Neural cell (in vitro differentiated cells): Measurements from ENCODE around the gene NBEAL1. TPM values are rescaled to one million over a fixed set of nuclear protein-coding genes. Genes with fewer than 3 reads are reported as not detected.
"Not testable (repeated sequence)": the region's sequence is repeated elsewhere in the genome, so short reads cannot be mapped to it uniquely, and the experiment has no call there.

Source experiments
- H2AFZ ChIP-seq: fragments of 200-600, 300-800 bp; sonication (generic), shearing (Covaris generic); 2 replicates; pipeline ENCODE4 v1.6.0; 2014; ENCODE audit warnings: low read depth, mild to moderate bottlenecking, antibody characterized with exemption, low read length, moderate library complexity
- H3F3A ChIP-seq: fragments of 200-600 bp; shearing (Covaris generic); 2 replicates; pipeline ENCODE4 v1.6.1; 2016; ENCODE audit warnings: mild to moderate bottlenecking, moderate library complexity, mixed read lengths, antibody characterized with exemption, low read length; ENCODE audit not compliant: insufficient read depth, poor library complexity, severe bottlenecking
- H3K27ac ChIP-seq: fragments of 200-600, 300-800 bp; sonication (generic), shearing (Covaris generic); 2 replicates; pipeline ENCODE4 v1.5.1; 2014; ENCODE audit warnings: mild to moderate bottlenecking, low read length, moderate library complexity
- H3K27me3 ChIP-seq: fragments of 300-800, 200-600 bp; sonication (generic), shearing (Covaris generic); 2 replicates; pipeline ENCODE4 v1.6.0; 2014; ENCODE audit warnings: mild to moderate bottlenecking, low read depth, low read length, moderate library complexity; ENCODE audit not compliant: insufficient read depth
- H3K36me3 ChIP-seq: fragments of 300-800, 200-600 bp; sonication (generic), shearing (Covaris generic); 2 replicates; pipeline ENCODE4 v1.5.1; 2014; ENCODE audit warnings: mild to moderate bottlenecking, antibody characterized with exemption, low read length, moderate library complexity; ENCODE audit not compliant: insufficient read depth
- H3K4me2 ChIP-seq: fragments of 300-800, 200-600 bp; sonication (generic), shearing (Covaris generic); 2 replicates; pipeline ENCODE4 v1.6.0; 2014; ENCODE audit warnings: mild to moderate bottlenecking, low read length
- H3K4me3 ChIP-seq: fragments of 300-800, 200-600 bp; sonication (generic), shearing (Covaris generic); 2 replicates; pipeline ENCODE4 v1.5.1; 2014; ENCODE audit warnings: mild to moderate bottlenecking, low read length, moderate library complexity
- H3K79me2 ChIP-seq: fragments of 200-600 bp; shearing (Covaris generic); replicated peaks from 2 replicates; pipeline ENCODE4 v1.6.0; 2014; ENCODE audit warnings: mild to moderate bottlenecking, low read length, moderate library complexity; ENCODE audit not compliant: insufficient read depth
- H3K9ac ChIP-seq: fragments of 300-800, 200-600 bp; sonication (generic), shearing (Covaris generic); 2 replicates; pipeline ENCODE4 v1.6.1; 2016; ENCODE audit warnings: mild to moderate bottlenecking, low read length, mixed read lengths
- H3K9me2 ChIP-seq: fragments of 200-600 bp; shearing (Covaris generic); 2 replicates; pipeline ENCODE4 v1.6.1; 2016; ENCODE audit warnings: mild to moderate bottlenecking, low read length, mixed read lengths; ENCODE audit not compliant: insufficient read depth
- H3K9me3 ChIP-seq: fragments of 200-600, 300-800 bp; sonication (generic), shearing (Covaris generic); 2 replicates; pipeline ENCODE4 v1.6.1; 2016; ENCODE audit warnings: mild to moderate bottlenecking, mixed run types, low read length, moderate library complexity, mixed read lengths
- H4K20me1 ChIP-seq: fragments of 200-600 bp; shearing (Covaris generic); 2 replicates; pipeline ENCODE4 v1.6.1; 2016; ENCODE audit warnings: mild to moderate bottlenecking, mixed run types; ENCODE audit not compliant: insufficient read depth
- CTCF ChIP-seq: fragments of 450-650 bp; IDR thresholded peaks from 2 replicates; pipeline ENCODE4 v1.5.1; 2014; ENCODE audit warnings: antibody characterized with exemption, mild to moderate bottlenecking, moderate library complexity; ENCODE audit not compliant: poor library complexity, severe bottlenecking
- EP300 ChIP-seq: fragments of 450-650 bp; conservative IDR thresholded peaks from 2 replicates; pipeline ENCODE4 v1.6.1; 2014; ENCODE audit warnings: antibody characterized with exemption, mild to moderate bottlenecking, moderate library complexity; ENCODE audit not compliant: poor library complexity, severe bottlenecking
- EZH2 ChIP-seq: fragments of 200-600, 300-800 bp; shearing (Covaris generic), sonication (generic); IDR thresholded peaks from 2 replicates; pipeline ENCODE4 v1.6.1; 2014; ENCODE audit warnings: antibody characterized with exemption, low read length, borderline replicate concordance, mild to moderate bottlenecking; ENCODE audit not compliant: insufficient read depth, poor library complexity, severe bottlenecking
- MXI1 ChIP-seq: fragments of 450-650 bp; conservative IDR thresholded peaks from 2 replicates; pipeline ENCODE4 v1.6.1; 2014; ENCODE audit warnings: antibody characterized with exemption, mild to moderate bottlenecking; ENCODE audit not compliant: poor library complexity, severe bottlenecking
- POLR2AphosphoS5 ChIP-seq: IDR thresholded peaks from 2 replicates; pipeline ENCODE4 v1.6.1; 2012
- RAD21 ChIP-seq: fragments of 450-650 bp; conservative IDR thresholded peaks from 2 replicates; pipeline ENCODE4 v1.6.1; 2014; ENCODE audit warnings: antibody characterized with exemption, mild to moderate bottlenecking, moderate library complexity
- REST ChIP-seq: IDR thresholded peaks from 2 replicates; pipeline ENCODE4 v1.6.1; 2012; ENCODE audit warnings: borderline replicate concordance
- SMC3 ChIP-seq: fragments of 450-650 bp; conservative IDR thresholded peaks from 2 replicates; pipeline ENCODE4 v1.6.1; 2014; ENCODE audit warnings: antibody characterized with exemption, mild to moderate bottlenecking, moderate library complexity; ENCODE audit not compliant: poor library complexity
- TAF1 ChIP-seq: IDR thresholded peaks from 2 replicates; pipeline ENCODE4 v1.6.1; 2012; ENCODE audit warnings: low read depth
- polyA plus RNA-seq: library from polyadenylated mRNA; depleted of rRNA; stranded (reverse); fragments of >200 nt; gene quantifications from 2 replicates; pipeline ENCODE4 v1.2.3, GENCODE V29; 2014

Gene NBEAL1
- polyA plus RNA-seq, 1 donor from 2014 or later, result 7.9 TPM

GRCh38 chr2:203104273-203104672 lies 89.6 kb downstream of the NBEAL1 start:
- Histone ChIP-seq H3K9me2 (no peaks in the 10 kb centered on the region), H3K27me3 (no peaks in the 10 kb centered on the region), H3K27ac (no peak overlapping the region), H3K4me3 (no peak overlapping the region), H3F3A (no peaks in the 10 kb centered on the region), H3K9ac (no peak overlapping the region), H3K36me3 (peaks cover 3% of the 10 kb centered on the region), H3K79me2 (no peaks in the 10 kb centered on the region), H3K4me2 (no peak overlapping the region), H3K9me3 (peaks cover 4% of the 10 kb centered on the region), H4K20me1 (no peaks in the 10 kb centered on the region), H2AFZ (no peak overlapping the region)
- no peak for TF ChIP-seq REST
- no peak for TF ChIP-seq CTCF
- no peak for TF ChIP-seq TAF1
- no peak for TF ChIP-seq RAD21
- TF ChIP-seq POLR2AphosphoS5, result no peak
- no peak for TF ChIP-seq EP300
- TF ChIP-seq SMC3, result no peak
- no peak for TF ChIP-seq EZH2
- TF ChIP-seq MXI1, result no peak

GRCh38 chr2:203105996-203106395 lies 91.3 kb downstream of the NBEAL1 start:
- Histone ChIP-seq H3K4me3 (no peak overlapping the region), H3K27ac (no peak overlapping the region), H3F3A (no peaks in the 10 kb centered on the region), H3K27me3 (no peaks in the 10 kb centered on the region), H3K9me2 (no peaks in the 10 kb centered on the region), H3K4me2 (no peak overlapping the region), H3K9me3 (peaks cover 4% of the 10 kb centered on the region), H2AFZ (no peak overlapping the region), H4K20me1 (no peaks in the 10 kb centered on the region), H3K79me2 (no peaks in the 10 kb centered on the region), H3K9ac (no peak overlapping the region), H3K36me3 (peaks cover 3% of the 10 kb centered on the region)
- TF ChIP-seq POLR2AphosphoS5, result no peak
- TF ChIP-seq EZH2, result no peak
- TF ChIP-seq EP300, result no peak
- TF ChIP-seq TAF1, result no peak
- no peak for TF ChIP-seq MXI1
- TF ChIP-seq SMC3, result no peak
- TF ChIP-seq REST, result no peak
- no peak for TF ChIP-seq RAD21
- TF ChIP-seq CTCF, result no peak

GRCh38 chr2:203110496-203110895 lies 95.8 kb downstream of the NBEAL1 start:
- H3F3A ChIP-seq, H3K36me3 ChIP-seq, H3K27me3 ChIP-seq: not testable (repeated sequence)

More at GRCh38 chr2:203110496-203110895, 95.8 kb downstream of the NBEAL1 start:
- not testable (repeated sequence) for H2AFZ ChIP-seq, H3K9me3 ChIP-seq, H3K9me2 ChIP-seq, H3K9ac ChIP-seq, H3K27ac ChIP-seq, H3K79me2 ChIP-seq, H3K4me3 ChIP-seq, H3K4me2 ChIP-seq, H4K20me1 ChIP-seq
